ENCODE measurements around the gene CDRT15L2. TPM values are rescaled to one million over a fixed set of nuclear protein-coding genes. Genes with fewer than 3 reads are reported as not detected.
"Not testable (repeated sequence)": the region's sequence is repeated elsewhere in the genome, so short reads cannot be mapped to it uniquely, and the experiment has no call there.

The CDRT15L2 gene
- polyA plus RNA-seq (ENCODE audit: insufficient read length) = not detected
- long read RNA-seq, donor 1 = 0 reads
- long read RNA-seq, donor 2 = 0 reads
- long read RNA-seq, donor 3 = 0 reads
- long read RNA-seq, donor 4 = 0 reads
- long read RNA-seq, donor 5 = 0 reads
- long read RNA-seq, donor 6 = 0 reads
- long read RNA-seq, donor 7 = 0 reads
- long read RNA-seq, donor 8 = 0 reads

DNA sequence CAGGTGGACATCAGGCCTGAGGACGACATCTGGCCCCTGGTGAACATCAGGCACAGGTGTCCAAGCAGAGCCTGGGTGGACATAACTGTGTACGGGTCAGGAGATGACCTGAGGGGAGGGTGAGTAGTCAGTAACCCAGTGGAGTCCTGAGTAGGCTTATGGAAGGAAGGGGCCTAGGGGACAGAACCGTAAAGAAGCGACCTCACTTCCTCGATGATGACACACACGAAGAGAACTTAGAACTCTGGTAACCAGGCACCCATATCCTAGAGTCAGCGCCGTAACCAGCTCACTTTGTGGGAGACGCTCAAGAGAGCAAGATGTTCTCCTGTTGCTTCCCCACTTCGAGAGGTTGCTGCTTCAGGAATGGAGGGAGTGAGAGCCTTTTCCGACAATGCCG, at the start of gene CDRT15L2:
Gene CDRT15L2, plus strand, starts transcription at position 301 of the 400 bp plus-strand sequence. Its CDS starts 20 bp downstream, at position 321.
- not testable (repeated sequence) for DNase-seq

DNA sequence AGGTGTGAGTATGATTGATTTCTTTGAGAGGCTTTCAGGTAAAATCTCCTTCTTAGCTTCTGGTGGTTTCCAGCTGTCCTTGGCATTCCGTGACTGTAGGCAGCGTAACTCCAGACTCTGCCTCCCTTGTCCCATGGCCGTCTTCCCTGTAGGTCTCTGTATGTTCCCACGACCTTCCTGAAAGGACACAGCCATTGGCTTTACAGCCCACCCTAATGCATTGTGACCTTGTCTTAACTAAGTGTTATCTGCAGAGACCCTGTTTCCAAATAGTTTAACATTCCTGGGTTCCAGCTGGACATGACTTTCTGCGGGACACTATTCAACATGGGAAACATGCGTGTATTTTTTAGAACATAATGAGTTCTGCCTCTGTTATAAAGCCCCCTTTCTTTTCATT, 49.4 kb upstream of the CDRT15L2 start:
- DNase-seq = not testable (repeated sequence)

DNA sequence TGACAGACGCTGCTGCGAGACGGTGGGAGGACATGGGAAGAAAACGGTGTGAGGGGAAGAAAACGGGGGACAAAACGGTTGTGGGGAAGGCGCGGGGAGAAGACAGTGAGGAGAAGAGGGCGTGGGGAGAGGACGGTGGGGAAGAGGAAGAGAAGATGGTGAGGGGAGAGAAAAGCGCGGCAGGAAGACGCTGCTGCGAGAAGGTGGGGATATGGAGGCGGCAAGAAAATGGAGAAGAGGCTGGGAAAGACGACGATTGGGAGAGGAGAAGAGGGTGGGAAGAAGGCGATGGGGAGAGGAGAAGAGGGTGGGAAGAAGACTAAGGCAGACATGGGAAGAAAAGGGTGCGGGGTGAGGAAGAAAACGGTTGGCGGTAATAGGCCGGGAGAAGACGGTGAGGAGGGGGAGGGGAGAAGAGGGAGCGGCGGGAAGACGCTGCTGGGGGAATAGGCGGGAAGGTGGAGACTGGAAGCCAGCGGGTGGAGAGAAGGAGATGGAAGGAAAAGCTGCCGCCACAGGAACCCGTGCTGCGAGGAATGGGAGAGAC, 46.9 kb upstream of the CDRT15L2 start:
- not testable (repeated sequence) for DNase-seq

- not testable (repeated sequence) for DNase-seq
Measured at GRCh38 chr17:20533206-20533605, 46.3 kb upstream of the CDRT15L2 start.

GRCh38 chr17:20534711-20535550, 44.6 kb upstream of the CDRT15L2 start:
- DNase-seq = not testable (repeated sequence)

GRCh38 chr17:20540414-20540813, 39.1 kb upstream of the CDRT15L2 start:
- not testable (repeated sequence) for DNase-seq

DNA sequence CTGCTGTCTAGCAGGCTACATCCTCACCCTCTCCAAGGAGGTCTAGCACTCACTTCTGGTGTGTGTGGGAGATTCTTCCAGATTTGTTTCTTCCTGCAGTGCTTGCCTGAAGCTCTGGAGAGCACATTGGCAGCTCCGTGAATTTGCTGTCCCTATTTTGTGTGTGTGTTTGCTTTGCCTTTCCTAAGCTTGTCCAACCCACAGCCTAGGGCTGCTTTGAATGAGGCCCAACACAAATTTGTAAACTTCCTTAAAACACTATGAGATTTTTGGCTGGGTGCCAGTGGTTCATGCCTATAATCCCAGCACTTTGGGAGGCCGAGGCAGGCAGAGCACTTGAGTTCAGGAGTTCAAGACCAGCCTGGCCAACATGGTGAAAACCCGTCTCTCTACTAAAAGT, 38.7 kb upstream of the CDRT15L2 start:
- DNase-seq = not testable (repeated sequence)

DNA sequence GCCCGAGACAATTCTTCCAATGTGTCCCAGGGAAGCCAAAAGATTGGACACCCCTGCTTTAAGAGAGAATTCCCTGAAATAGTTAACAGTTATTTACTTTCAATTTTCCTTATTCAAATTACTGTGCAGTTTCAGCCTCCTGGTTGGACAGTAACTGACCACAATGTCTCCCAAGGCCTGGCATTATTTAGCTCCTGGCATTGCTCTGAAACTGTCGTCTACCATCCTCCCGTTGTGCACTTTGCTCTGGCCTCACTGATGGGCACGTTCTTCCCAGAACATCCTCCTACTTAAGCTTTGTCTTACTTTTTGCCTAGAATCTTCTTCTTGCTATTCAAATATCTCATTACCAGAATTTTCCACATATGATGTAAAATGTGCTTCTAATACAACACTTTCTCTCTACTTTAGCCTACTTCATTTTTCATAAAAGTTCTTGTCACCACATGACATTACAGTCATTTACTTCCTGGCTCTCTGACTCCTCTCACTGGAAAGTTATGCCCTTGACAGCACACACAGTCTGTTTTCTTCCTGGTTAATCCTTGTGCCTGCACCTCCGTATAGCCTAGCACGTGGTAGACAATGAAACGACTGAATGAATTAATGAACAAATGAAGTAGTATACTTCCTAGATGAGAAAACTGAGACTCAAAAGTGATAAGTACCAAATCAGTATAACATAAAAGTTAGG, 37.5 kb upstream of the CDRT15L2 start:
- DNase-seq = not testable (repeated sequence)

GRCh38 chr17:20547923-20548322, 31.6 kb upstream of the CDRT15L2 start:
- not testable (repeated sequence) for DNase-seq

- DNase-seq = not testable (repeated sequence)
Measured at GRCh38 chr17:20552920-20553319, 26.6 kb upstream of the CDRT15L2 start.

DNA sequence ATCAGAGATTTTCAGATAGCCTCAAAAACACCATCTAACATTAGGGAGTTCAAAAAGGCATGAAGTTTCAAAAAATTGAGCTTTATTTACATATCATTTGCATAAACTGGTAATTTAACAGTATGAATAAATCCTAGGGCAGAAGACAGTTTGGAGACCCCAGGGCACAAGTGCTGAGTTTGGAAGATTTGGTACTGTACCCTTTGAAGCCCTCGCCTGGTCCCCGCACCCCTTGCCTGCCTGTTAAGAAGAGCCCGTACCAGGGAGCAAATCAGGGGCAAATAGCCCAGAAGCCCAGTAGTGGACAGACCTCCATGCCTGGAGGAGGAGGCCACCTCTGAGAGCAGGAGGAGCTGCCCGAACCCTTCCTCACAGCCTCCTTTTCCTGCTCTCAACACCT, 24.8 kb upstream of the CDRT15L2 start:
- not testable (repeated sequence) for DNase-seq

- not testable (repeated sequence) for DNase-seq
Measured at GRCh38 chr17:20555135-20556010, 24.2 kb upstream of the CDRT15L2 start.

- DNase-seq = not testable (repeated sequence)
Measured at GRCh38 chr17:20558096-20558495, 21.4 kb upstream of the CDRT15L2 start.

DNA sequence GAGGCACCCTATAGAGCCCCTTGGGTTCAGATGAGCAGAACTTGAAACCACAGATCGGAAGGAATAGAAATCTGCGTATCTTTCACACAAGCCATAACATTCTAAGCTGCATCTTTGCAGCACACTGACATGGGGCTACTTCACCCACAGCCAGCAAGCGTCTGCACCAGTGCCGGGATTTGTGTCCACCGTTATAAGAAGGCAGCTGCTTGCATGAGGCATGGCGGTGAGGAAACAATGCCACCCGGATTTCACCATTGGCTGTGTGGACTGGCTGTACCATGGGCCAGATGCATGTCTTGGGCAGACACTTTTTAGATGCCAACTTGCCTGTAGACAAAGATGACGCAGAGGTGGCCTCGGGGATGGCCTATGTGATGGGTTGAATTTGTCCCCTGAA, 20.5 kb upstream of the CDRT15L2 start:
- not testable (repeated sequence) for DNase-seq

GRCh38 chr17:20562587-20562986, 16.9 kb upstream of the CDRT15L2 start:
- DNase-seq = no peak

DNA sequence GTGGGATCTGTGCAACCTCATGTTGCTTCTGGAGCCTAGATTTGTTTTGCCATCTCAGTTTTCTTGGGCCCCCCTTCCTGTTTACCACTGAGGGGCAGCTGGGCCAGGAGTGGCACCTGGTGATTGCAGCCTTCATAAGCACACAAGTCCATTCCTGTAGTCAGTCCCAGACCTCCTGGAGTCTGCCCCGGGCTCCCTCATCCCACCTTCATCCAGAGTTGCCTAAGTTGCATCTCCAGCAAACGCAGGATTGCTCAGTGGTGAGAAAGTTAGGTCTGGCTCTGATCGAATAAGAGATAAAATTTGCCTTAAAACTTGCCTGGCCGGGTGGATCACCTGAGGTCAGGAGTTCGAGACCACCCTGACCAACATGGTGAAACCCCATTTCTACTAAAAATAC, 14.3 kb upstream of the CDRT15L2 start:
- DNase-seq = not testable (repeated sequence)

DNA sequence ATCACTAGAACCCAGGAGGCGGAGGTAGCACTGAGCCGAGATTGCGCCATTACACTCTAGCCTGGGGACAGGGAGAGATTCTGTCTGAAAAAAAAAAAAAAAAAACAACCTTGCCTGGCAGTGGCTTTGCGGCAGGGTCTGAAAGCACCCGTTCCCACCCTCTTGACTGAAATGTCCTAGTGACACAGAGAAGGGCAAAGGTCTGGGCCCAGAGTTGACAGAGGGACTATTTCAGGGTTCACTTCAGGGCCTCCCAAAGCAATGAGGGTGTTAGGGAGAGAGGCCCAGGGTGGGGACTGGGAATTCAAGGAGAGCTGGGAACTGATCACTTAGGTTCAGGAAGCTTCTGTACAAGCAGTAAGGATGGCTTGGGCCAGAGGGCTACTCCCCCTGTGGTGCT, 13.8 kb upstream of the CDRT15L2 start:
- no peak for DNase-seq

DNA sequence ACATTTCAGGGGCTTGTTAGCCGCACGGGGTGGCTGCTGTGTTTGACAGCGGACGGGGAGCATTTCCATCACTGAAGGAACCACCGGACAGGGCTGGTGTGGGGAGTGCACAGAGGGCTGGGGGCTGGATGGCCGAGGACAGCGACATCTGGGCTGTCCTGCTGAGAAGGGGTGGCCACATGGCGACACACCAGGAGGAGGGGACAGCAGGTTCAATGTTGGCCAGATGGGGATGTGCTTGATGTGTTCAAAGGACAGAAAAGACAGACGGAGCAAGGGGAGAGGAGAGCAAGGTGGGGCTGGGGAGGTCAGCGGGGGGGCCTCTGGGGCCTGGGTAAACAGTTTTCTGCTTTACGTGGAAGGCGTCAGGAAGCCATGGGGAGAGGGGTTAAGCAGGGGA, 12.8 kb upstream of the CDRT15L2 start:
- not testable (repeated sequence) for DNase-seq

- DNase-seq = not testable (repeated sequence)
Measured at GRCh38 chr17:20567421-20567820, 12.1 kb upstream of the CDRT15L2 start.

- DNase-seq = not testable (repeated sequence)
Measured at GRCh38 chr17:20568604-20569003, 10.9 kb upstream of the CDRT15L2 start.

GRCh38 chr17:20571653-20572052, 7.9 kb upstream of the CDRT15L2 start:
- DNase-seq = not testable (repeated sequence)
